ENCODE data around the gene BNIP3.

The BNIP3 gene, protein sequence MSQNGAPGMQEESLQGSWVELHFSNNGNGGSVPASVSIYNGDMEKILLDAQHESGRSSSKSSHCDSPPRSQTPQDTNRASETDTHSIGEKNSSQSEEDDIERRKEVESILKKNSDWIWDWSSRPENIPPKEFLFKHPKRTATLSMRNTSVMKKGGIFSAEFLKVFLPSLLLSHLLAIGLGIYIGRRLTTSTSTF

DNA sequence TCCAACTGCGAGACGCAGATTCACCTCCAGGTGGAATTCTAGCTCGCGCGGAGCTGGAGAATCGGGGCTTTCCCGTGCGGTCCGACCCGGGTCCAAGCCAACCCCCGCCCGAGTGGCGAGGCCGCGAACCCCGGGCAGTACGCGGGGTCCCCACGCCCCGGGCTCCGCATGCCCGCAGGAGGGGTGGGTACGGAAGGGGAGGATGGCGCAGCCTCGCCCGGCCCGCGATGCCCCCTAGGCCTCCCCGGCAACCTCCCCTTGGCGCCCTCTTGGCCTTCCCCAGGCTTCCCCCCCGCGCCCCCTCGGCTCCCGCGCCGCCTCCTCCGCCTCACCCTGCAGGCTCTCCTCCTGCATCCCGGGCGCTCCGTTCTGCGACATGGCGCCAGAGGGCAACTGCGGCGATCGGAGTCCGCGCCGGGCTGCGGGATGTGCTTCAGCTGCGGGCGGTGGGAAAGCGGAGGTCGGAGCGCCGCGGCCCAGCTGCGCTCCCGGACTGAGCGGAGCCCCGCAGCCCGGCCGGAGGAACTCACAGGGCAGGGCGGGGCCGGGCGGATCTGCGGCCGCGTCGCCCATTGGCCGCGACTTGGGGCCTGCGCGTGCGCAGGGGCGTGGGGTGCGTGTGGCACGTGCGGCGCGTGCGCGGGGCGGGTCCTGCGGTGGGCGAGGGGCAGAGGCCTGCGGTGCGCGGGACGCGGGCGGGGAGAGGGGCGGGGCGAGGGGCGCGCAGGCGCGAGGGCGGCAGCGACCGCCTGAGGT is at the start of gene BNIP3:
BNIP3 (minus strand) TSS at position 495 of the 756 bp plus-strand sequence; CDS start at position 378, 117 bp downstream.
- peak; percentile 97 for DNase-seq

DNA sequence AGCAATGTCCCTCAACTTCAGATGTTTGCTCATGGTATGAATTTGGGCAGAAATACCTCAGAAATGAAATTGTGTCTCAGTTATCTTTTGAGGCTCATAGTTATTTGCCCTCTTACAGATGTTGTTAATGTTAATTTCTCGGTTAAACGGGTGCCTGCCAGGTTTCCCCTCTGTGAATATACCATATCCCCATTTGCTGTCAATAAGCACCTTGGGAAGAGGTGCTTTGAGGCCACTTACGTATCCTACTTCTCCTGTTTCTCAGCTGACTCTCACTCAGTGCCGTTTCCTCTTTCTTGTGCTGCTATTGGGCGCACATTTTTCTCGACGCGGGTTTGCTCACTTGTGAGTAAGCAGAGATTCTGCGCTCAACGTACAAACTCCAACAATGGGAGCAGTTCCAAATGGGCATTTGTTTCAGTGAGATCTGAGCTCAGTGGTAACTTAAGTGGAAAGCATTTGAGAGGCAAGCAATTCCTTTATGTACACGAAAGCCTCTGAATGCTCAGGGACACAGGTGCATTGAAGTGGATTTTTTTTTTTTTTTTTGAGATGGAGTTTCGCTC is 49.3 kb upstream of the BNIP3 start:
- no peak for DNase-seq

DNA sequence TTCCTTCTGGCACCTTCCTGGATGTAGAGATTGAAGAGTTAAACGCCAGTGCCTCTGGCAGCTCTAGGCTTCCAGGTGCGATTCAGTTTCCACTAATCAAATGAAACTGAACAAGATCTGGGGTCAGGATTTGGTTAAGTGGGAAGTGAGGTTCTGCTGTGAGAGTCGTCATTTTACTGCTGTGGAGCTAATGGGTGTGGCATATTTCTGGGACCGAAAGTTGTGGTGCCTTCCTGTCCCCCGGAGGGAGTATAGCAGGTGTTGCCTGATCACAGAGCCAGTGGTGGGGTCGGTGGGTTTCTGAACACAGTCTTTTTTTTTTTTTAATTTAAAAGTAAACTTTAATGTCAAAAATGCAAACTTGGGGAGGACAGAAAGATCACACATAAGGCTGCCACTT is 47.0 kb upstream of the BNIP3 start:
- no peak for DNase-seq

DNA sequence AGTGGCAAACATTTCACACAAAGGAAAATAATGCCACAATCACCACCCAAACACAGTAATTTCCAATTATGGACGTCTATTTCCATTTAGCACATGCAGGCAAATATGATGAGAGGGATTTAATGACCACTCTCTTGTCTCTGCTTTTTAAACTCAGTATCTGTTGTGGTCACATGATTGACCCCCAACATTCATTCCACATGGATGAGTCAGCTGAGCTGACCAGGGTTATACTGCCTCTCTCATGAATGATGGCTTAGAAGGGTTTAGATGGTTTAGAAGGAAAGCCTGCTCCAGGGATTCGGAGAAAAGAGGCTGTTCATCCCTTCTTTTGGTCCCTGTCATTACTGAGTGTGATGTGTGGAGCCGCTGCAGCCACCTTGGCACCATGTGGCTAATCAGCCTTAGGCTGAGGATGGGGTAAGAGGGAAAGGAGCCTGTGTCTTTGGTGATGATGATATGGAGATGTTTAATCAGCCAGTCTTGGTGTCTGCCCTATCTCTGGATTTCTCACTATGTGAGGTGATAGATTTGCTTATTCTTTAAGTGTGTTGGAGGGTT is 45.8 kb upstream of the BNIP3 start:
- DNase-seq: no peak

DNA sequence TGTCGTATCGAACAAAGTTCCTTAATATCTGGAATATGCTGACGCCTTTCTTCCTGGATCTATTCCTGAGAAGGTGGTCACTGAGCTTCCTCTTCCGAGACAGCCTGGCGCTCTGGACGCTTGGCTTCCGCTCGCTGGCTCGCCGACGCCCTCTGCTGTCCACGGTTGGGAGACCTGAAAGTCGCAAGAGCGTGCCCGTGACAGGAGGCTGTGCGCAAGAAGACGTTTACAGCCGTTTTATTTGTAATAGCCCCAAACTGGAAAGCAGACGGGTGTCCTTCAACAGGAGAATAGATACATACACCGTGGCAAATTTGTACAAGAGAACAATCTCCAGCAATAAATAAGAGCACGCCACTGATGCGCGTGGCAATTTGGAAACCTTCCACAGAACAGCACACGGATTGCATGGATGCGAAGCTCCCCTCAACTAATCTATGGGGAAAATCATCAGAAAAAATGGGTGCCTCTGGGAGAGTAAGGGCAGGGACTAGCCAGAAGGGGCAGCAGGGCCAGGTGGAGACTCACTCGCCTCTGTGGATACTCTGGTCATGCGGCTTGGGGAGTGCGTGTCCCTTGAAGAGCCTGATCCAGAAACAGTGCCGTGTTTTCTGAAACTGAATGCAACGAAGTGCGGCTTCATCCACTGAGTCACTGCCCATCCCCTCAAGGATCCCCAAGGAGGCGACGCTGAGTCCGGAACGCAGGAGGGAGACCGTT is 41.5 kb upstream of the BNIP3 start:
- peak; percentile 79 for DNase-seq

DNA sequence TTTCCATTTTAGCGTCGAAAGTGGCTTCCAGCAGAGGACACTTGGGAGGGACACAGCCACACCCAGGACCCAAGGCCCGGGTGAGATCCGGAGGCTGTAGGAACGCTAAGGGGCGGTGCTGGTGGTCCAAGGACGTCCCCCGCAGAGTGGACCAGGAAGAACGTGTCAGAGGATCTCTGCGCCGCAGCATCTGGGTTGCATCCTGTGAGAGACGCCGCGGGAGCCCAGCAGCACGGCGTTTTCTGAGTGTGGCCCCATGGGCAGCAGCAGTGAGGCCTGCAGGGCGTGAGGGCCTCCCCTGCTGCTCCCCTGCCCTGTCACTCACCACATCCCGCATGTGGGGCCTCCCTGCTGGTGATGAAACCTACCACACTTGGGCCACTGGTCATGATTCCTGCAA is 40.5 kb upstream of the BNIP3 start:
- DNase-seq: no peak

DNA sequence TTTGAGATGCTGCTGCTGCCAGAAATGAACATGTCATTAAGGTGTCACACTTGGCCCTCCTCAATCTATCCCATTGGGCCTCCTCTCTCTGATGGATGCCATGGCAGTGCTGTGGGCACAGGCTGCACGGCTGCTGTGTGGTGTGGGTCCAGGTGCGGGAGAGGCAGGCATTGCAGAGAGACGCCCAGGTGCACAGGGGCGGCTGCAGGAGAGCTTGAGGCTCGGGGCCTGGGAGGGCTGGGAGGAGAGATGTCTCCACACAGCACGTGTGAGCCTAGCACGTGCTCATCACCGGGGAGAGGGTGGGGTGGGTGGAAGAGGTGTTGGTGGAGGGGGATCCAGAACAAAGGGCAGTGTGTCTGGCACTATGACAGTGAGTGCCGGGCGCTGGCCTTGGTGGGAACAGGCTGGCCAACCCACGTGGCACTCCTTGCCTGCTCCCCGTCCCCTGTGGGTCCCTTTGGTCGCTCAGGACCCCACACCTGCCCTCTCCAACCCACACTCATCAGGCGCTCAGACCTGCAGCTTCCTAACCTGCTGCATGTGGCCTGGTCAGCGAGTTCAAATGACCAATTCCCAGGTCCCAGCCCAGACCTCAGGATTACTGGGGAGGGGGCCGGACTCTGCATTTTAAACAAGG is 39.9 kb upstream of the BNIP3 start:
- DNase-seq: no peak

DNA sequence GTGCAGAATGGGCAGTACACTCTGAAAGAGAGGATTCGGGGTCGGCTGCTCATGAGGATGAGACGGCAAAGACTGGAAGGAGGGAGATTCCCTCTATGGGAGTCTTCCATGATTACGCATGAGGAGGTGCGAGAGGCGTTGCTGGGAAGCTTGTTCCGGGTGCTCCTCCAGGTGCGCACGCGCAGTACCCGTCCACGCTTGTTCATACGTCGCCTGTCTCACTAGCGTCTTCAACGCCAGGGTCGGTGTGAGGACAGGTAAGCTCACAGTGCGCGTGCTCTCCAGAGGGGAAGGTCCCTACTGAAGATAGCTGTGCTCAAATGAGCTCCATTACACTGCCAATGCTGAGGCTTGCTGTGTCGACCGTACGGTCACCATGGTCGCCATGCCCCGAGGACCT is 39.3 kb upstream of the BNIP3 start:
- no peak for DNase-seq

DNA sequence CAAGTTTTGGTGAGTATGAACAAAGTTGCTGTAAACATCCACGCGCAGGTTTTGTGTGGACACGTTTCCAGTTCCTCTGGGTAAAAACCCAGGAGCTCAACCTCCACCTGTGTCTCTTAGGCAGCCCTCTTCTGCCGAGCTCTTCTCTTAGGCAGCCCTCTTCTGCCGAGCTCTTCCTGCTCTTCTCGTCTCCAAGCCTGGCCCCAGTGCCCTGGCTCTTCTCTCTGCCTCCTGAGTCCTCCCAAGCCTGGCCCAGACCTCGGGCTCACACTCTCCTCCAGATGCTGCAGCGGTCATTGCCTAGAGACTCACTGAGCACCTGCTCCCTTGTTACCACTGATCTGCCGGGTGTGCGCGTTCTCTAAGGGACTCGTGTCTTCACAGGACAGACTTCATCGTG is 38.7 kb upstream of the BNIP3 start:
- no peak for DNase-seq

DNA sequence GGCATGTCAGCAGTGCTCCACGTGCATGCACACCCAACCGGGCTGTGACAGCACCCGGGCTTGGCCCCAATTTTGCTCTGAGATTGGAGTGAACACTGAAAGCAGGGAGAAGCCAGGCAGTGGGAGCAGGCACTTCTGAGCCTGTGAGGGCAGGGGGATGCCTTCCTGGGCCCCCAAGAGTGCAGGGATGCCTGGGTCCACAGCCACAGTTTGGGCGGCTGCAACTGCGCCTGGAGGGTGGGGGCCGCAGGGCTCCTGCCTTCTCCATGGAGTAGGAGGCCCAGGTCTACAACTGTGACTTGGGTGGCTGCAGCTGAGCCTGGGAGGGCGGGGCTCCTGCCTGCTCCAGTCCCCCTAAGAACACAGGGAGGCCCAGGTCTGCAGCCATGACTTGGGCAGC is 37.6 kb upstream of the BNIP3 start:
- DNase-seq: no peak

DNA sequence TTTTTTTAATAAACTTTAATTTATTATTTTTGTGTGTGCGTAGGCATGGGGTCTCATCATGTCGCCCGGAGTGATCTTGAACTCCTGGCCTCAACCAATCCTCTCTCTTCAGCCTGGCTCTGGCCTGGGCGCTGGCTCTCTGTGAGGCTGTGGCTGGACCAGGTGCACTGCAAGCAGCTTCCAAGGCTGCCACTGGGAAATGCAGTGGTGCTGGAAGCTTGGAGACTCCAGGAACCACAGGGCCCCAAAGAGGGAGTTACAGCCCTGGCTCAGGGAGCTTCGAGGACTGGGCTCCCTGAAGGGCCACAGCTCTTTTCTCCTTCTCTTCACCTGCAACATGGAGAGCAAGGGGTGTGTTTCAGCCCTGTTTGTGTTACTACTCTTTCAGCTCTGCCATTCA is 36.7 kb upstream of the BNIP3 start:
- no peak for DNase-seq

DNA sequence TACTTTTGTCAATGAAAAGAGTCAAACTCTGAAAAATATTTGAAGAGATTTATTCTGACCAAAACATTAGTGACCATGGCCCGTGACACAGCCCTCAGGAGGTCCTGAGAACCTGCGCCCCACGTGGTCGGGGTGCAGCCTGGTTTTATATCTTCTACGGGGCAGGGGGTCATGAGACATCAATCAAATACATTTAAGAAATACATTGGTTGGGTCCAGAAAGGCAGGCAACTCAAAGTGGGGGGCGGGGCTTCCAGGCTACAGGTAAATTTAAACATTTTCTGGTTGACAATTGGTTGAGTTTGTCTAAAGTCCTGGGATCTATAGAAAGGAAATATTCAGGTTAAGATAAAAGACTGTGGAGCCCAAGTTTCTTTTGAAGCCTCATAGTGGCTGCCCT is 34.8 kb upstream of the BNIP3 start:
- no peak for DNase-seq

DNA sequence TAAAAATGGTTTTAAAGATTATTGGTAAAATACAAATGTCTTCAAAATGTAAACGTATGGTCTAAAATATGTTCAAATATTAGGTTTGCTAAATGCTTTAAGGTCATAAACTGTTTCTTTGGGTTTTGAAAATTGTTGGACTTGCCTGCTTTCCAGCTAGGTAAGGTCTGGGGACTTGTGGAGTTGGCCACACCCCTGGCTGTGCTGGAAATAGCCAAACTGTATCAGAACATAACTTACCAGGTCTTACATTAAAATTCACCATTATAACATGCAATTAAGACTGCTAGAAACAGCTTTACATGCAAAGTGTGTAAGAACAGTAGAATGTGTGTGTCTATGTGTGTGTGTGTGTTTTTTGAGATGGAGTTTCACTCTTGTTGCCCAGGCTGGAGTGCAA is 29.7 kb upstream of the BNIP3 start:
- DNase-seq: no peak

DNA sequence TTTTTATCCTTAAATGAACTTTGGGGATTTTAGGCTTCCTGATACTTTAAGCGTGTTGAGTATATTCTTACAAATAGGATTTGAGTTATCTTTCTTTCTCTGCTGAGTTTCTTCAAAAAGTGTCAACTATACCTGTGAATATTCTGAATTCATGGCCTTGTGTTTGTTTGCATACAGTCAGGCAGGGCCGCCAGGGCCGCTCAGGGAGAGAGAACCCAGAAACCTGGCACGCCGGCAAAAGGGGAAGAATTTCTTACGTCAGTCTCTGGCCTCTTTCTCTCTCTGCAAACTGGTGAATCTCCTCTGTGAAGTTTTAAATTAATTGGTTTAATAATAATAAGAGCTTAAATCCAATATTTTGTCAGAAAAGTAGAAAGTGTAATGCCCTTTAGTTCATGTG is 29.3 kb upstream of the BNIP3 start:
- no peak for DNase-seq

DNA sequence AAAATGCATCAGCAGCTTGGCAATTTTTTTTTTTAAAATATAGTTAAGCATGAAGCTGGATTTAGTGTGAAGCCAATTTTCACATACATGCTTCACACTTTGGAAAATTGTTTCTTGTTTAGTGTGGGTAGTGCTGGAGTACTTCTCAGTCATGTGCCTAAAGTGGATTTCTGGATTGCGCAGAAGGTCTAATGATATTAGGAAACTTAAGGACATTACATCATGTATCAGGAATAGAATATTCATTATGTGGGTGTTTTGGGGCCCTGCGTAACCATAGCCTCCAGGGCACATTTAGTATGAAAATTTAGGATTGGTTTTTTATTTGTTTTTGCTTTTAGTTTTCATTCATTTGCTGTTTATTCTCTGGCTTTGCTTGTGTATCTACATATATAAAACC is 28.8 kb upstream of the BNIP3 start:
- DNase-seq: no peak

DNA sequence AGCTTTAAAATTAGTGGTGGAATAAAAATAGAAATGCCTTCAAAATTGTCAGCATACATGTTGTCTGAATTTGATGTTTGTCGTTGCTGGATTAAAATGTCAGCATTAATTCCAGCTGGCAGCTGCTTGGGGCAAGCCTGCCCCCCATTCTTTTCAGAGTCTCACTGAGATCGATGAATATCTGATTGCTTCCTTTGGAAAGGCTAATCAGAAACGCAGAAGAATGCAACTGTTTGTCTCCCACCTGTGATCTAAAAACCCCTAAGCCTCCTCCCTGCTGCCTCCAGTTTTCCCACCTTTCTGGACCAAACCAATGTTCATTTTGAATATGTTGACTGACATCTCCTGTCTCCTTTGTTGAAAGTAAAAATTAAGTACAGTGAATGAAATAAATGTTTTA is 27.9 kb upstream of the BNIP3 start:
- no peak for DNase-seq

DNA sequence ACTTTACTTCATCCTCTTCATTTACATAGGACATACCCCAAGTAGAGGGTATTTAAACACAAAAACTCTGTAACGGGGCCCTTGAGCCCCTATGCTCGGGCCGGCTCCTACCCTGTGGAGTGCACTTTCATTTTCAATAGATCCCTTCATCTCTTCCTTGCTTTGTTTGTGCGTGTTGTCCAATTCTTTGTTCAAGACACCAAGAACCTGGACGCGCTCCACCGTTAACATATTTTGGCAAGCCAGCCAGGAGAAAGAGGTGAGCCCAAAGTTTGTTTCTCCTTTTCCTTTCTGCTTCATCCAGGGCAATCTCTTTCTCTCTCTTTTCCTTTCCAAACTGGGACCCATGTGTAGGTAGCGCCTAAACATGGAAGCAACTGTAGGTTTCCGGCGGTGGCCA is 26.0 kb upstream of the BNIP3 start:
- DNase-seq: no peak

DNA sequence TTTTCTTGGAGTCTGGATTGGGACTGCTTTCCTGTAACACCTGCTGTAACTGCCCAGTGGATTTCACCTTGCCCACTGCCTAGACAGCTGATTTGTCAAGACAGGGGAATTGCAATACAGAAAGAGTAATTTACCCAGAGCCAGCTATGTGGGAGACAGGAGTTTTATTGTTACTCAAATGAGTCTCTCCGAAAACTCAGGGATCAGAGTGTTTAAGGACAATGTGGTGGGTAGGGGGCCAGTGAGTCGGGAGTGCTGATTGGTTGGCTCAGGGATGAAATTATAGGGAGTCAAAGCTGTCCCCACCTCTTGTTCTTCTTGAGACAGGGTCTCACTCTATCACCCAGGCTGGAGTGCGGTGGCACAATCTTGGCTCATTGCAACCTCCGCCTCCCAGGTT is 25.2 kb upstream of the BNIP3 start:
- DNase-seq: no peak

DNA sequence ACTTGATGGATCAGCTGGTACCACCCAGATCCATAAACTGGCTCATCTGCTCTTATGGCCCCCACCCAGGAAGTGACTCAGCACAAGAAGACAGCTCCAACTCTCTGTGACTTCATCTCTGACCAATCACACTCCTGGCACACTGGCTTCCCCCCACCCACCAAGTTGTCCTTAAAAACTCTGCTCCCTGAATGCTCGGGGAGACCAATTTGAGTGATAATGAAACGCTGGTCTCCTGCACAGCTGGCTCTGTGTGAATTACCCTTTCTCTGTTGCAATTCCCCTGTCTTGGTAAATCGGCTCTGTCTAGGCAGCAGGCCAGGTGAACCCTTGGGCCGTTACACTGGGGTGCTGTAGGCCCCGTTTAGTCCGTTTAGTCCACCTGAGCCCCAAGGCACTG is 23.4 kb upstream of the BNIP3 start:
- DNase-seq: no peak

DNA sequence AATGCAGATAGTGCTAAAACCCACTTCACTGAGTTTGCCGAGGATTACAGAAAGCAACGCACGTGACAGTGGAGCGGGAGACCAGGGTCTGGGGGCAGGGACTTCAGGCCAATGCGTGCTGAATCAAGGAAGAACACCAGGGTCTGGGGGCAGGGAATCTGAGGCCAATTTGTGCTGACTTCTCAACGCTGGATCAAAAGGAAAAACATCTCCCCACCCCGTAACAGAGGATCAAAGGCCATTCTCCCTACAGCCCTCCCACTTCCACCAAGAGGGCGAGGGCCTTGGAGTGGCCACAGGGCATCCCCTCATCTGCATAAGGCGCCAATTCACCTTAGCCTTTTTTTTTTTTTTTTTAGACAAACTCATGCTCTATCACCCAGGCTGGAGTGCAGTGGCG is 22.3 kb upstream of the BNIP3 start:
- no peak for DNase-seq

DNA sequence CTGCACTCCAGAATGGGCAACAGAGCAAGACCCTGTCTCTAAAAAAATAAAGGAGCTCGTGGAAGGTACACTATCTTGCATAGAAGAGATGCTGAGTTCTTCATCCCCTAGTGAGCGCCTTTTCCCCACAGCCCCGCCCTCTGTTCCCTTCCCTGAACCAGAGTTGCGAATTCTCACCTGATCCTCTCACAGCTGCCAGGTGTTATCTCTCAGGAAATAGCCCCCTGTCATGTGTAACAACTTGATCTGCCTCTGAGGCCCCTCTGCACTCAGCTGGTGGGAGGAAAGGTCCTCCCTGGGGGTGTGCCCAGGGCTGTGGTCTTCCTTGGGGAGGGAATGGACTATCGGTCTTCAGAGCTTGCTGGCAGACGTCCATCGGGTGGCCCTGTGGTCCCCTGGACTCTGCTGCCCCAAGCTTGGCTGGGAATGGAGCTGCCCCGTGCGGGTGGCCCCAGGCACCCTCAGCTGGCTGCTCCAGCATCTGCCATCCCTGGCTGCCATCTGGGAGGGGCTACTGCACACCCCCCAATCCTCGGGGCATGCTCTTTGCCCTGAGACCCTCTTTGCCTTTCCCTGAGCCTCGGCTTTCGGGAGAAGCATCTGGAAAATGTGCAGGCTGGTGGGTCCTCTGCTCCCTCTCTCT is 21.7 kb upstream of the BNIP3 start:
- DNase-seq: no peak

DNA sequence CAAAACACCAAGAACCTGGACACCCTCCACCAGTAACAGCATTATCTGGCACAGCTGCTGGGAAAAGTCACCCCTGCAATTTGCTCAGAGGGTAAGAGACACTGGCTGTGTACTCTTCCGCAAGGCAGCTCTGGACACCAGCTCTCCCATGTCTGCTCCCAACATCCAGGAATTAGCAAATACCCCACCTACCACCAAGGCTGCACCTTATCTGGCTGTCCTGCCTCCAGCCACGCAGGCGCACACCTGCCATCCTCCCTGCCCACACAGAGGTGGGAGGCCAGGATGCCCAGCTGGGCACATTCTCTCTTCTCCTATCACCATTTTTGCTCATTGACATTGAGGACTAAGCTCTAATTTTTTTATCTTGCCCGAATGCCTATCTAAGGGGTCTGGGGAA is 20.3 kb upstream of the BNIP3 start:
- no peak for DNase-seq

Measured in stimulated activated CD4-positive, alpha-beta T cell treated with anti-CD3 and anti-CD28 coated beads, Interleukin-12 subunit alpha, Interleukin-12 subunit beta, amount 100 ng/mL, for 4 hours (primary cell).